Endothelial cell of umbilical vein (primary cell): ENCODE results near the gene SLC45A1.

Experiments used
- CTCF ChIP-seq, 2 donors: IDR thresholded peaks; 1 replicate in 1 of 2; 2 replicates in 1 of 2; pipeline ENCODE4 v1.5.1; 2011; ENCODE audit warnings: low read length in 2 of 2, mild to moderate bottlenecking in 2 of 2, moderate library complexity in 2 of 2, control low read depth in 1 of 2, inconsistent platforms in 1 of 2, low read depth in 1 of 2; ENCODE audit not compliant: insufficient read depth in 1 of 2; ENCODE audit errors: extremely low read depth in 1 of 2
- EZH2 ChIP-seq: IDR thresholded peaks from 2 replicates; pipeline ENCODE4 v1.6.1; 2012; ENCODE audit warnings: borderline replicate concordance, low read depth, mild to moderate bottlenecking, moderate library complexity, low read length, inconsistent platforms; ENCODE audit not compliant: severe bottlenecking
- JUN ChIP-seq: IDR thresholded peaks from 2 replicates; pipeline ENCODE4 v1.6.1; 2011; ENCODE audit warnings: borderline replicate concordance, low read depth; ENCODE audit not compliant: insufficient read length, insufficient read depth
- POLR2A ChIP-seq: IDR thresholded peaks from 2 replicates; pipeline ENCODE4 v1.6.1; 2012; ENCODE audit warnings: low read depth, mild to moderate bottlenecking, control low read depth, low read length
- POLR2AphosphoS5 ChIP-seq: IDR thresholded peaks from 2 replicates; pipeline ENCODE4 v1.6.1; 2012; ENCODE audit warnings: low read depth, mild to moderate bottlenecking, control low read depth, low read length, moderate library complexity; ENCODE audit not compliant: insufficient read depth

GRCh38 chr1:8389958-8390535 is 72.1 kb downstream of the SLC45A1 start:
- TF ChIP-seq EZH2 (no peak), CTCF (IDR thresholded peaks at IDR 0.05; ENCODE audit: extremely low read depth in 1 of 2, insufficient read depth in 1 of 2, low read depth in 1 of 2, low read length in 2 of 2) (no peak), POLR2A (no peak), JUN (no peak), POLR2AphosphoS5 (no peak)
